Measurements from ENCODE around the gene BAIAP2. TPM values are rescaled to one million over a fixed set of nuclear protein-coding genes. Genes with fewer than 3 reads are reported as not detected.
A peak's percentile ranks its signal among the peaks of the same experiment; 100 is the strongest.

Gene BAIAP2
- total and polyA plus RNA-seq, 2 of the 13 experiments (the other 11 are each of a cell fraction or from before 2014, with no cell fraction given): 22.5 to 24.0 TPM

GRCh38 chr17:81142301-81143199 lies 107.6 kb downstream of the BAIAP2 start (continued):
- TF ChIP-seq ZHX2 (IDR thresholded peaks at IDR 0.05; ENCODE audit: low read depth): no peak
- no peak for TF ChIP-seq ZHX2 (CRISPR knock-in tag; IDR thresholded peaks at IDR 0.05; ENCODE audit: borderline replicate concordance)
- TF ChIP-seq TCF12 (IDR thresholded peaks at IDR 0.05): no peak
- TF ChIP-seq TCF12 (CRISPR knock-in tag; IDR thresholded peaks at IDR 0.05): no peak
- 0 out of 2 replicates have a peak, but pooled peaks have one; percentile 59 for TF ChIP-seq IRF2 (CRISPR knock-in tag; IDR thresholded peaks at IDR 0.05)
- no peak for TF ChIP-seq ZNF564 (CRISPR knock-in tag; IDR thresholded peaks at IDR 0.05)
- no peak for TF ChIP-seq MTF1 (CRISPR knock-in tag; IDR thresholded peaks at IDR 0.05)
- no peak for TF ChIP-seq ZNF234 (CRISPR knock-in tag; conservative IDR thresholded peaks at IDR 0.05)
- TF ChIP-seq CBX1 (IDR thresholded peaks at IDR 0.05; ENCODE audit: low read depth): no peak
- no peak for TF ChIP-seq ZNF543 (CRISPR knock-in tag; IDR thresholded peaks at IDR 0.05)
- TF ChIP-seq GABPB1 (CRISPR knock-in tag; IDR thresholded peaks at IDR 0.05): peak; percentile 56
- TF ChIP-seq PRDM10 (CRISPR knock-in tag; IDR thresholded peaks at IDR 0.05; ENCODE audit: low read depth): 0 out of 2 replicates have a peak, but pooled peaks have one; percentile 55
- TF ChIP-seq ISX (CRISPR knock-in tag; conservative IDR thresholded peaks at IDR 0.05): no peak
- 0 out of 2 replicates have a peak, but pooled peaks have one; percentile 34 for TF ChIP-seq KDM1A (CRISPR knock-in tag; IDR thresholded peaks at IDR 0.05)
- TF ChIP-seq TFDP2 (CRISPR knock-in tag; IDR thresholded peaks at IDR 0.05): no peak
- peak; percentile 54 for TF ChIP-seq PHF8 (CRISPR knock-in tag; IDR thresholded peaks at IDR 0.05)
- no peak for TF ChIP-seq ZNF34 (CRISPR knock-in tag; IDR thresholded peaks at IDR 0.05; ENCODE audit: borderline replicate concordance)
- no peak; the same call in 1 of the 2 replicates for TF ChIP-seq NFKB2 (CRISPR knock-in tag; IDR thresholded peaks at IDR 0.05; ENCODE audit: borderline replicate concordance)
- TF ChIP-seq ZNF143 (CRISPR knock-in tag; IDR thresholded peaks at IDR 0.05): peak; percentile 73
